Stimulated activated CD4-positive, alpha-beta T cell treated with anti-CD3 and anti-CD28 coated beads, Interleukin-1b, Interleukin-23, amount 100 ng/mL, for 24 hours (primary cell): ENCODE data around the gene STIM2.
"Not testable (repeated sequence)": the region's sequence is repeated elsewhere in the genome, so short reads cannot be mapped to it uniquely, and the experiment has no call there.

Source experiments
- DNase-seq, 4 experiments: peaks; one replicate each; pipeline ENCODE4 v3.0.0-alpha.2; 2020; ENCODE audit warnings: low read depth in 4 of 4, low spot score in 1 of 4

STIM2 gene

GRCh38 chr4:26860157-26860921 lies at the start of gene STIM2:
Gene STIM2, plus strand, starts transcription at chr4:26860841.
- DNase-seq, result peak; percentile 84 to 97 (median 94)

- not testable (repeated sequence) for DNase-seq
Observed at GRCh38 chr4:26811571-26811970, 49.1 kb upstream of the STIM2 start.

DNA sequence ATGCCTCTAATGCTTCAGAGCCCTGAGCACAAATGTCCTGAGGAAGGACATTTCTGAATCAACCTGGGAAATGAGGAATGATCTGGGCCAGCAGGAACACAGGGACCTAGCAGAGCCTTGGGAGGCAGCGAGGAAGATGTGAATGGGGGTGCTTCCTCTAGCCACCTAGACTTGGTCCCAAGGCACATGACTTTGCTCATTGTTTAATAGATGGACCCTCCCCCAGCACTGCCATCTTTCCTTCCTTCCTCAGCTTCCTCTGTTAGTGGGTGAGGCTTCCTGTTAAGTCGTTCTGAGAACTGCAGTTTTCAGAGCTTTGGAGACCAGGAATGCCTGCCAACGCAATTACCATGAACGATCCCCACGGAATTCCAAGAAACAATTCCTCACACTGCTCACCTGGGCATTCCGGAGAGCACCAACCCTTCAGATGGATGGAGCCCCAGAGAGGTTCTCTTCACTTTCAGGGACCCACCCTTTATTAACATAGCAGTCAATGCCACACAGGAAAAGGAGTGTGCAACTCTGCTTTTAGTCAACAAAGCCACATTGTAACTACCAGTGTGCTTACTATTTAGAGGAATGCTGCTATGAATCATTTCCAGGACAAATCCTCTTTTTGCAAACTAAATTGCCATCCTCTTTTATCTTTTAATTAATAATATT lies 48.5 kb upstream of the STIM2 start:
- DNase-seq, result no peak

DNA sequence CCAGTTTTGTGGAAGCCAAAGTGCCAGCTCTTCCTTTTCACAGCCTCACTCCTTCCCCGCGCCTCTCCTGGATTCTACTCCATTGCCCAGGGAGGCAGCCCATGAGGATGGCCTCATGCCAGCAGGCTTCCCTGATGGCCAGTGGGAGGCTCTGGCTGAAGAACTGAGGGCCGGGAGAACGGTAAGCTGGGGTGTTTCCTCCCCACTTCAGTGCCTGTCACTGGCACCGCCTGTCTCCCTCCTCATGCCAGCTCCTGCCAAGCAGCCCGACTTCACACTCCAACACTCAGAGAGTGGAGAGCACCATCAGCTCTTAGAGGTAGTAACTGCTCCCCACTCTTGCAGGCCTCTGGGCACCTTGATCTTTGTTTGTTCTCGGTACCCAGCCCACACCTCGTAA lies 46.9 kb upstream of the STIM2 start:
- no peak for DNase-seq

GRCh38 chr4:26815199-26815598 lies 45.4 kb upstream of the STIM2 start:
- no peak for DNase-seq

DNA sequence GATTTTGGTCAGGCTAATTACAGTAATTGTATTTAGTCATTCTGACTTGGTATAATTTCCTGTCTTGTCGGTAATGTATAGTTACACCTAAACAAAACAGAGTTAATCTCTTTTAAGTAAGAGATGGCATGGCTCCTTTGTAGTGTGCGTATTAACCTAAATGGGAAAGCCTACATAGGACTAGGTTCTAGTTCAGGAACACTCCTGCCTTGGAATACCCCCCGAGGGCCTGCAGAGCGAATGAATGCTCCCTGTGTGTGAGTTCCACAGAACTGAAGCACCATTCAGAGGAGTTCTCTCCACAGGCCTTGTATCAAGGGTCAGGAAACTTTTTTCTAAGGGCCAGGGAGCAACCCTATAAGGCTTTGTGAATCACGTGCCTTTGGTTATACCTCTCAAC lies 44.9 kb upstream of the STIM2 start:
- no peak for DNase-seq

DNA sequence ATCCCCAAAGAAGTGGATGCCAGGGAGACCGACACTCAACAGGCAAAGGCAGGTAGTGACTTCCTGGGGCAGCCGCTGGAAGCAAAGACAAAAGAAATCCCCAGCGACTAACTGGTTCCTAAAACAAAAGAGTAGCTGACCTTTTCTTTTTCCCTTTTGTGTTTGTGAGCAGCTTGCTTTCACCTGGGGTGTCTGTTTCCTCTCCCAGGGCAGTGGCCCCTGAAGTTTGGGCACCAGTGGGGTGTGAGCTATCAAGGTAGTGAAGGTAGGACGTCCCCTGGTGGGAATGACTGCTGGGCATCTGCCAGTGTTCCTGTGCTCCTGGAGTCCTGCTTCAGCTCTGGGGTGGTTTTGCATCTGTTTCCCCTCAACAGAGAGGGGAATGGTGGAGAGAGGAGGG lies 41.6 kb upstream of the STIM2 start:
- DNase-seq, result no peak

- DNase-seq, result no peak
Observed at GRCh38 chr4:26819478-26820095, 41.1 kb upstream of the STIM2 start.

DNA sequence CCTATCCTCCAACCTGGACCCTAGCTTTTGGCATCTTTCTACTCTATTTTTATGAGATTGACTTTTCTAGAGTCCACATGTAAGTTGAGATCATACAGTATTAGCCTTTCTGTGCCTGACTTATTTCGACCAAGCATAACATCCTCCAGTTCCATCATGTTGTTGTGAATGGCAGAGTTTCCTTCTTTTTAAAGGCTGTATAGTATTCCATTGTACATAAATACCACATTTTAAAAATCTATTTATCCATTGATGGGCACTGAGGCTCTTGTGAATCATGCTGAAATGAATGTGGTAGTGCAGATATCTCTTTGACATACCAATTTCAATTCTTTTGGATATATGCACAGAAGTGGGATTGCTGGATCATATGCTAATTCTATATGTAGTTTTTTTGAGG lies 40.3 kb upstream of the STIM2 start:
- no peak for DNase-seq

DNA sequence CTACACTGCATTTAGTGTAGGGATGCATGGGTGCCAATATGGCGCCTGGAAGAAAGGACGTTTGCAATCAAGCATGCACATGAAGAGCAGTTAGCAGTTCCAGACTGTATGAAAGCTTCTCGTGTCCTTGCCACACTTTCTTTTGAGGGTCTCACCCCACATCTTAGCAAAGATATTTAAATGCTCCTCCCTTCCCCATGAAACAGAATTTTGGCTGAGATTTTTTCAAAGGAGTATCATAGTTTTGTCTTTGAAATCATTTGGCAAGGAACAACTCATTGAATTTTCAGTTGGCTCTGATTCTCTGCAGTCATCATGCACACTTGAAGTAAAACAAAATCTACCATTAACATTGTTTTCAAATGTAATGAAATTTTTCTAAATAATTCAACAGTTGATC lies 39.6 kb upstream of the STIM2 start:
- no peak for DNase-seq

GRCh38 chr4:26821677-26822503 lies 38.8 kb upstream of the STIM2 start:
- DNase-seq, result no peak

- DNase-seq, result no peak
Observed at GRCh38 chr4:26822546-26822945, 38.1 kb upstream of the STIM2 start.

GRCh38 chr4:26822974-26823373 lies 37.7 kb upstream of the STIM2 start:
- DNase-seq, result not testable (repeated sequence)

- no peak for DNase-seq
Observed at GRCh38 chr4:26823583-26823982, 37.1 kb upstream of the STIM2 start.

GRCh38 chr4:26824667-26825066 lies 36.0 kb upstream of the STIM2 start:
- no peak for DNase-seq

- no peak for DNase-seq
Observed at GRCh38 chr4:26826721-26827120, 33.9 kb upstream of the STIM2 start.

GRCh38 chr4:26827336-26827735 lies 33.3 kb upstream of the STIM2 start:
- not testable (repeated sequence) for DNase-seq

GRCh38 chr4:26827798-26828197 lies 32.8 kb upstream of the STIM2 start:
- DNase-seq, result no peak

DNA sequence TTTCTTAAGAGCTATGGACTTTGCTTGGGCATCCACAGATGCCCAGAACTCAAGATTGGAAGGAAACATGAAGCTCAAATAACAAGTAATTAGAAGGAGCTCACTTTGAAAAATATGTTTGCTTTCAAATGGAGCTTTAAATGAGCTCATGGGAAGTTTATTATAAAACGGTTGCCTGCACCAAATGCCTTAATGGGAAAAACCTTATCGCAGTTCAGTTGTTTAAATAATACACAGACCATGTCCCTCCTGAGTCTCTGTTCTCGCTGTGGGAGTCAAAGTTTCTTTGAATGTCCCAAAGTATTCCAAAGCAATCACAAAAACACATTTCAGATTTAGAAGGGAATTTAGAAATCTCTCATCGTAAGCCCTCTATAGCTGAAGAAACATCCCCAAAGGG lies 31.6 kb upstream of the STIM2 start:
- DNase-seq, result no peak

DNA sequence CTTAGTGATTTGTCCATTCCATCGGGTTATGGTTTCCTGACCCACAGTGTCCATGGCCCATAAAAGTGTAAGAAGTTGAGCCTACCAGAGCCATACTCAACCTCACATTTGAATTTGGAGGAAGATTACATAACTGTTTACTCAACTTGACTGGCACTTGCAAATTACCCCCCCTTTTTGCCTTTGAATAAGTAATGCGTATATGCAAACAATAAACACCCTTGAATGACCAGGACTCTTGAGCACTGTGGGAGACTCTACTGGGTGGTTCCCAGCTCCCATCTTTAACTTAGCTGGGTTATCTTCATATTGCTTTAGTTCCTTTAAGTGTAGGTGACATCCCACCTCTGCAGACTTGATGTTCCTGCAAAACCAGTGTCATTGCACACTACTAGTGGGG lies 30.6 kb upstream of the STIM2 start:
- DNase-seq, result no peak

- no peak for DNase-seq
Observed at GRCh38 chr4:26830701-26831100, 29.9 kb upstream of the STIM2 start.
